Activated T-helper 9 cell treated with anti-CD3 and anti-CD28 coated beads, Interleukin-2, amount 50 U/mL, for 16 hours (primary cell): ENCODE results near the gene ARHGAP45.

Experiments used
- DNase-seq: peaks from one replicate; pipeline ENCODE4 v3.0.0-alpha.2; 2020; ENCODE audit warnings: low read depth

ARHGAP45 gene

GRCh38 chr19:1087813-1088415, 20.9 kb downstream of the ARHGAP45 start:
- no peak for DNase-seq

- DNase-seq = no peak
Measured at GRCh38 chr19:1088416-1089010, 21.5 kb downstream of the ARHGAP45 start.

GRCh38 chr19:1089126-1089771, 22.3 kb downstream of the ARHGAP45 start:
- no peak for DNase-seq

GRCh38 chr19:1089891-1090290, 22.9 kb downstream of the ARHGAP45 start:
- DNase-seq = no peak

- DNase-seq = no peak
Measured at GRCh38 chr19:1090731-1091543, 24.0 kb downstream of the ARHGAP45 start.

DNA sequence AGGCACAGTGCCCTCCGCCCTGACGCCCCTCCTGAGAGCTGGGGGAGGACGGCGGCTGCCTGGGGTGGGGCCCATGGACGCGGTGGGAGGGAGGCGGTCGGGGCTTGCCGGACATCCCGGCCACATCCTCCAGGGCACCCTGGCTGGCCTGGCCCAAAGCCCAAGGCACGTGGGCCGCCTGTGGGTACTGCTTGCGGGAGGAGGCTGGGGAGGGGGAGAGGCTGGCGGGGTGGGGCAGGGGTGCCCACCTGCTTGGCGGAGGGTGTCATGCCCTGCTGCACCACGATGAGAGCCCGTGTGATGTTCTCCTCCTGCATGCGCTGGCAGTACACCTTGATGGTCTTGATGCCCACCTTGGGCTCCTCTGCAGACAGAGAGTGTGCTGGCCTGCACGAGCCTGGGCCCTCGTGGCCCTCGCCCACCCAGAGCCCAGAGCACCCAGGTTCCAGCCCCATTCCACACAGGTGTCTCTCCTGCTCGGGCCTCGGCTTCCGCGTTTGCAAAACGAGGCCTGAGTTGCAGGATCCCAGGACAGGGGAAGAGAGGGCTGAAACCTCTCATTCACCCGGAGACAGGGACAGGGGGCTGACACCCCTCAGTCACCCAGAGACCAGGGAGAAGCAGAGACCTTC, 24.7 kb downstream of the ARHGAP45 start:
- no peak for DNase-seq

- no peak for DNase-seq
Measured at GRCh38 chr19:1093330-1093729, 26.4 kb downstream of the ARHGAP45 start.

DNA sequence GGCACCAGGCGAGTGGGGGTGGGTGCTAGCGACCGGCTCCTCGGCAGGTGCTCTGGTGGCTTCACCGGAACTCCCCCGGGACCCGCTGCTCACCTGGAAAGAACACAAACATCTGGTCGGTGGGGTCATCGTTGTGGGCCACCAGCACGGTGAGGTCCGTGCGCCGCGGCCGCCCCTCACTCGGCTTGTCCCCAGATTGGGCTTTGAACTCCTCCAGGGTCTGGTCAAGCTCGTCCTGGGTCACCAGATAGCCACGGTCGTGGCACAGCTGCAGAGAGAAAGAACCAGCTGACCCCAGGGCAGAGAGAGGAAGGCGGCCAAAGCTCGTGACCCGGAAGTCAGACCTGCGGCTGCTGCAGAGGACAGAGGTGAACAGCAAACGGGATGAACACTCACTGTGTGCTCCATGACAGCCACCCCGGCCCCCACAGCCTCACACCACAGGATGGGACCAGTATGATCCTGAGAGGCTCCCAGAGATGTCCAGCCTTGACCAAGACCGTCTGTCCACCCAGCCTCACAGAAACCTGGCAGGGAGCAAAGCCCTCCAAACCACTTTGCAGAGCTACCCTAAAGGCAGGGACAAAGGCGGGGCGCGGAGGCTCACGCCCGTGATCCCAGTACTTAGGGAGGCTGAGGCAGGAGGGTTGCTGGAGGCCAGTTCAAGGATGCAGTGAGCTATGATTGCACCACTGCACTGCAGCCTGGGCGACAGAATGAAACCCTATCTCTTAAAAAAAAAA, 27.0 kb downstream of the ARHGAP45 start:
- DNase-seq = no peak

DNA sequence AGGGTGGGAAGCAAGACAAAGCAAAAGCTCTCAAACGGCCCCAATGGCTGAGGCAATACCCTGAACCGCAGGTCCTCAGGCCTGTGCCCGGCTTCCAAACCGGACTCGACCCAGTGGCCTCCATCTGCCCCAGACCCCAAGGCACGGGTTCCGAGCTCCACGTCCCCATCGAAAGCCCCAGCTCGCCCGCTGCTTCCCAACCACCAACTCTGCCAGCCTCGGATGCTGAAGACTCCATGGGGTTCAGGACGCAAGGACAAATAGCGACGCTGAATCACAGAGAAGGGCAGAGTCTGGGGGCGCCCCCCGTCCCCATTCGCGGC, 27.6 kb downstream of the ARHGAP45 start:
- DNase-seq = no peak

DNA sequence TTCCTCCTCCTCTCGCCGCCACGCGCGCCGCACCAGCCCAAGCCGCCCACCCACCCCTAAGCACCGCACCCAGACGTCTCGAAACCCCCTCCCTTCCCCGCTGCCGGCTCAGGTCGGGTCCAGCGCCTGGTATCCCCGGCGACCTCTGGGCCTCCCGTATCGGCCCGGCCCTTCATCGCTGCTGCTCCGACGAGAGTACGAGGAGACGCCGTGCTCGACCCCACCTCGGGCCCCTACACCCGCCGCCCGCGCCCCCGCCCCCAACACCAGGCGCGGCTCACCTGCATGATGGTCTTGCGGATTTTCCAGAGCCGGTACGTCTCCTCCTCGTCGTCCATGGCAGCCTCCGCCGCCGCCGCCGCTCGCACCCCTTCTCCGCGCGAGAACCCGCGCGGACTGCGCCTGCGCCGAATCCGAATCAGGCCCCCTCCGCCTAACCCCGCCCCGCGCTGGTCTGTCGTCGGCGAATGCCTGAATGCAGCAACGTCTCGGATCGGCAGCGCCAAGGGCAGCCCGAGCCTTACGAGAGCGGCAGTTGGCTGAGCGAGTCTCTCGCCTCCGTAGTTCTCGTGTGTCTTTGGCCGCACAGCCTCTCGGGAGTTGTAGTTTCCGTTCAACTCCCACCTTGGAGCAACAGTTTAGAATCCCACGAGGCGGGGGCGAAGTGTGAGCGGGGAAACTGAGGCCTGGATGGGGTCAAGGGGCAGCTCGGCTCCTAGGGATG, 28.2 kb downstream of the ARHGAP45 start, which contains the start of gene POLR2E:
TSS of gene POLR2E (minus strand) at position 398 of the 724 bp plus-strand sequence. CDS start at position 338, 60 bp downstream.
- peak; percentile 97 for DNase-seq

GRCh38 chr19:1097810-1098176, 30.8 kb downstream of the ARHGAP45 start:
- DNase-seq = no peak

DNA sequence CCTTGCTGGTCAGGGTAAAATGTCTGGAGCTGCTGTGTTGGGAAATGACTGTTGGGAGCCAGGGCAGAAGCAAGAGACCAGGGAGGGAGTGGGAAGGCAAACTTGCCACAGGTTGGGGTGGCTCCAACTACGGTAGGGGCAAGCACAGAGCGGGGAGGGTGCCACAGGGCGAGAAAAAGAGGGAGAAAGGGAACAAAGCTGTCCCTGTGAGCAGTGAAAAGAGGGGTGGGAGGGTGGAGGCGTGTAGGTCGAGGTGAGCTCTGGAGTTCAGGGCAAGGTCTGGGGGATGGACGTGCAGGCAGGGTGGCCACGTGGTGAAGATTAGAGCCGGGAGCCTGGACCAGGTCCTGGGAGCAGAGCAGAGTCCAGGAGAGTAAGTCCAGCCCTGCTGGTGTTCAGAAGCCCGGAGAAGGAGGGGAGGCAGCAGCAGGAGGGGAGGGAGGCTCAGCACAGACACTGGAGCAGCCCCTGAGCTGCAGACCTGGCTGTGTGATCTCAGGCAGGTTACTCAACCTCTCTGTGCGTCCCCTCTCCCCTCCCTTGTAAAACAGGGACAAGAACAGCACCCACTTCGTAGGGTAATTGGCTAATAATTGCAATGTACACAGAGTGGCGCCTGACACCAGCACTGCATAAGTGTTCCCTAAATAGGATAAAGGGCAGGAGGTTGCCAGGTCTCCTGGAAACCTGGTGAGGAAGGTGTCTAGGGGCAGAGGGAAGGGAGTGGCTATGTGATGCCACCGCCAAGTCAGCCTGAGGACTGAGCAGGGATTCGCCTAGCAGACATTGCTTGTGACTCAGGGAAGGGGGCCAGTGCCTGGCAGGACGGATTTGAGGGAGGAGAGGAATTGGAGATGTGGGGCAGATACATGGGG, 31.4 kb downstream of the ARHGAP45 start:
- no peak for DNase-seq

- no peak for DNase-seq
Measured at GRCh38 chr19:1101337-1101698, 34.4 kb downstream of the ARHGAP45 start.

DNA sequence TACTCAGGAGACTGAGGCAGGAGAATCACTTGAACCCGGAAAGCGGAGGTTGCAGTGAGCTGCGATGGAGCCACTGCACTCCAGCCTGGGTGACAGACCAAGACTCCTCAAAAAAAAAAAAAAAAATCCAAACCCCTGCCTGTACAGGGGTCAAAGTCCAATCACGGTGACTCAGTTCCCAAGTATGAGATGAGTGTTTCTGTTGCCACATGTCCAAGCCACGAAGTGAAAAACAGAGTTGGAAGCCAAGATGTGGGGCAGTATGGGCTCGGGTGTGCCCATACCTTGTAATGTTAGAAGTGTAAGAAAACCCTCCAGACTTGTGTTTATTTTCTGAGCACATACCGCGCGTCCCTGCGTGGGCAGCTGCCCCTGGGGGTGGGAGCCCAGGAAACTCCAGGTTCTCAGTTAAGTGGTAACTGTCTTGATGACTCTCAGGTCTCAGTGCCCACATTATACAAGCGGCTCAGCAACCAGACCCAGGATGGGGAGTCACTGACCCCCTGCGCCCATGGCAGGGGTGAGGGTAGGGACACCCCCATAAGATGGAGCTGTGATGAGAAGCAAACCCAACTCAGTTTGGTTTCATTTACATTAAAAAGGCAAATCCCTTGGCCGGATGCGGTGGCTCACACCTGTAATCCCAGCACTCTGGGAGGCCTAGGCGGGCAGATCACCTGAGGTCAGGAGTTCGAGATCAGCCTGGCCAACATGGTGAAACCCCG, 35.6 kb downstream of the ARHGAP45 start:
- peak; percentile 63 for DNase-seq

- no peak for DNase-seq
Measured at GRCh38 chr19:1103132-1103707, 36.3 kb downstream of the ARHGAP45 start.

- DNase-seq = peak; percentile 98
Measured at GRCh38 chr19:1103708-1104310, 36.8 kb downstream of the ARHGAP45 start, which contains the start of gene GPX4. Gene GPX4, plus strand, starts transcription at chr19:1103994. Its CDS starts 50 bp downstream, at chr19:1104044.

GRCh38 chr19:1104311-1105007, 37.5 kb downstream of the ARHGAP45 start:
- DNase-seq = peak; percentile 69
